Suprapubic skin (tissue), 3 donors: ENCODE data around the gene OR2T2.
"Not testable (repeated sequence)": the region's sequence is repeated elsewhere in the genome, so short reads cannot be mapped to it uniquely, and the experiment has no call there.

Source experiments
- CTCF ChIP-seq, 2 donors: fragments of 200-600 bp in 1 of 2; fragments of 450-650 bp in 1 of 2; sonication (generic) in 1 of 2; IDR thresholded peaks; one replicate each; pipeline ENCODE4 v1.5.1; 2016 to 2019; ENCODE audit warnings: antibody characterized with exemption in 2 of 2, mild to moderate bottlenecking in 1 of 2, moderate library complexity in 1 of 2
- EP300 ChIP-seq: sonication (generic); formaldehyde crosslinking; IDR thresholded peaks from one replicate; pipeline ENCODE4 v1.6.1; 2017; ENCODE audit warnings: antibody characterized with exemption
- POLR2A ChIP-seq, 2 donors: fragments of 450-650 bp; IDR thresholded peaks; one replicate each; pipeline ENCODE4 v1.6.1; 2017; ENCODE audit warnings: antibody characterized with exemption in 2 of 2, mild to moderate bottlenecking in 2 of 2, moderate library complexity in 2 of 2

GRCh38 chr1:248438668-248439067, 6.8 kb upstream of the OR2T2 start:
- TF ChIP-seq POLR2A (IDR thresholded peaks at IDR 0.05); CTCF (IDR thresholded peaks at IDR 0.05); EP300: not testable (repeated sequence)
